H1 (cell line): ENCODE results near the gene SAXO1. TPM values are rescaled to one million over a fixed set of nuclear protein-coding genes. Genes with fewer than 3 reads are reported as not detected.

Experiments
- CTCF ChIA-PET: fragments of 300-600 bp; sonication (Branson Sonifier 250); formaldehyde crosslinking; loops from one replicate; lab custom pipeline; 2021; ENCODE audit not compliant: partially characterized antibody; lab: Charles Lee
- POLR2A ChIA-PET: fragments of 300-600 bp; sonication (Branson Sonifier 250); formaldehyde crosslinking; loops from one replicate; lab custom pipeline; 2021; ENCODE audit warnings: inconsistent platforms; ENCODE audit not compliant: partially characterized antibody; lab: Charles Lee
- DNase-seq, 2 experiments: peaks; one replicate each; pipeline versions ENCODE4 v3.0.0 to v3.0.0-alpha.2; 2010 to 2022; ENCODE audit warnings: low spot score in 2 of 2, low read depth in 1 of 2, mixed read lengths in 1 of 2
- FAIRE-seq: peaks from 2 replicates; lab custom pipeline; 2011; peaks lifted over from hg19 to GRCh38; lab: Jason Lieb, UNC
- H2AFZ ChIP-seq: 2 replicates; pipeline ENCODE4 v1.8.1; 2012; ENCODE audit warnings: low read length, inconsistent platforms
- H2AK5ac ChIP-seq: 2 replicates; pipeline ENCODE4 v1.6.1; 2013; ENCODE audit warnings: low read depth, low read length
- H2BK120ac ChIP-seq: replicated peaks from 2 replicates; pipeline ENCODE3; 2013; ENCODE audit warnings: low read depth, low read length, inconsistent platforms
- H2BK12ac ChIP-seq: 2 replicates; pipeline ENCODE4 v1.6.1; 2013; ENCODE audit warnings: low read depth, low read length
- H2BK15ac ChIP-seq: 2 replicates; pipeline ENCODE4 v1.6.1; 2013; ENCODE audit warnings: low read length
- H2BK20ac ChIP-seq: 2 replicates; pipeline ENCODE4 v1.6.1; 2013; ENCODE audit warnings: low read length
- H2BK5ac ChIP-seq: 2 replicates; pipeline ENCODE4 v1.6.1; 2013; ENCODE audit warnings: low read depth, low read length
- H3K14ac ChIP-seq: 2 replicates; pipeline ENCODE4 v1.6.1; 2013; ENCODE audit warnings: inconsistent platforms; ENCODE audit not compliant: insufficient read length
- H3K18ac ChIP-seq: 2 replicates; pipeline ENCODE4 v1.6.1; 2013; ENCODE audit warnings: low read length; ENCODE audit errors: extremely low read depth
- H3K23ac ChIP-seq: 2 replicates; pipeline ENCODE4 v1.6.1; 2013; ENCODE audit warnings: inconsistent platforms; ENCODE audit not compliant: insufficient read length
- H3K23me2 ChIP-seq: 2 replicates; pipeline ENCODE4 v1.6.1; 2013; ENCODE audit warnings: low read depth, low read length
- H3K27ac ChIP-seq: 2 replicates; pipeline ENCODE4 v1.6.1; 2011; ENCODE audit warnings: low read depth, low read length, inconsistent platforms
- H3K27me3 ChIP-seq, 4 experiments: replicated peaks in 1 of 4; 1 replicate in 1 of 4; 2 replicates in 3 of 4; pipeline versions ENCODE4 v1.6.1 to v1.8.1; 2011 to 2013; ENCODE audit warnings: low read length in 3 of 4, mild to moderate bottlenecking in 3 of 4, inconsistent platforms in 2 of 4, mixed read lengths in 2 of 4, moderate library complexity in 1 of 4; ENCODE audit not compliant: control insufficient read depth in 3 of 4, insufficient read depth in 3 of 4; ENCODE audit errors: extremely low read depth in 1 of 4
- H3K36me3 ChIP-seq, 4 experiments: 2 replicates each; pipeline versions ENCODE4 v1.6.1 to v1.8.1; 2011 to 2013; ENCODE audit warnings: mild to moderate bottlenecking in 4 of 4, low read length in 3 of 4, moderate library complexity in 2 of 4, control low read depth in 1 of 4, inconsistent platforms in 1 of 4; ENCODE audit not compliant: insufficient read depth in 4 of 4, control insufficient read depth in 2 of 4
- H3K4ac ChIP-seq: replicated peaks from 2 replicates; pipeline ENCODE3; 2013; ENCODE audit warnings: low read length, low read depth, mixed read lengths, inconsistent platforms; ENCODE audit not compliant: insufficient read length
- H3K4me1 ChIP-seq, 4 experiments: replicated peaks in 1 of 4; 1 replicate in 1 of 4; 2 replicates in 3 of 4; pipeline versions ENCODE4 v1.6.1 to v1.8.1; 2011 to 2013; ENCODE audit warnings: low read length in 3 of 4, inconsistent platforms in 2 of 4, mixed read lengths in 1 of 4; ENCODE audit not compliant: insufficient read depth in 4 of 4, control insufficient read depth in 3 of 4
- H3K4me2 ChIP-seq, 2 experiments: 2 replicates each; pipeline versions ENCODE4 v1.6.1 to v1.8.1; 2011 to 2013; ENCODE audit warnings: low read depth in 2 of 2, low read length in 2 of 2, control low read depth in 1 of 2, inconsistent platforms in 1 of 2, mild to moderate bottlenecking in 1 of 2; ENCODE audit not compliant: insufficient read depth in 1 of 2
- H3K4me3 ChIP-seq, 4 experiments: fragments of 200-600, 300-600 bp in 1 of 4; sonication (generic), shearing (Covaris generic), sonication (Bioruptor Twin) in 1 of 4; 2 replicates each; pipeline versions ENCODE4 v1.5.1 to v1.8.1; 2011 to 2016; ENCODE audit warnings: low read length in 4 of 4, low read depth in 3 of 4, control low read depth in 2 of 4, inconsistent platforms in 2 of 4, mild to moderate bottlenecking in 2 of 4, mixed read lengths in 1 of 4, moderate library complexity in 1 of 4; ENCODE audit not compliant: insufficient read depth in 2 of 4; ENCODE audit errors: extremely low read depth in 1 of 4
- H3K56ac ChIP-seq: replicated peaks from 2 replicates; pipeline ENCODE3; 2013; ENCODE audit warnings: low read depth, mild to moderate bottlenecking, mixed read lengths, low read length, inconsistent platforms; ENCODE audit not compliant: insufficient read length
- H3K79me1 ChIP-seq: 2 replicates; pipeline ENCODE4 v1.6.1; 2013; ENCODE audit warnings: low read depth, low read length, control low read depth
- H3K79me2 ChIP-seq, 2 experiments: 2 replicates each; pipeline versions ENCODE4 v1.6.1 to v1.8.1; 2012 to 2013; ENCODE audit warnings: low read length in 2 of 2, mild to moderate bottlenecking in 2 of 2, inconsistent platforms in 1 of 2; ENCODE audit not compliant: insufficient read depth in 2 of 2, control insufficient read depth in 1 of 2
- H3K9ac ChIP-seq, 4 experiments: replicated peaks in 1 of 4; 1 replicate in 1 of 4; 2 replicates in 3 of 4; pipeline versions ENCODE4 v1.6.1 to v1.8.1; 2011 to 2013; ENCODE audit warnings: low read depth in 3 of 4, low read length in 3 of 4, control low read depth in 2 of 4, mild to moderate bottlenecking in 2 of 4, moderate library complexity in 2 of 4, inconsistent platforms in 1 of 4; ENCODE audit errors: extremely low read depth in 1 of 4
- H3K9me3 ChIP-seq, 2 experiments: 2 replicates each; pipeline versions ENCODE4 v1.6.1 to v1.8.1; 2012 to 2013; ENCODE audit warnings: mild to moderate bottlenecking in 2 of 2, moderate library complexity in 2 of 2, control low read depth in 1 of 2, inconsistent platforms in 1 of 2, low read depth in 1 of 2, low read length in 1 of 2, mixed read lengths in 1 of 2; ENCODE audit not compliant: insufficient read depth in 2 of 2
- H4K20me1 ChIP-seq, 2 experiments: replicated peaks in 1 of 2; 2 replicates each; pipeline versions ENCODE3 to v1.8.1; 2011 to 2013; ENCODE audit warnings: inconsistent platforms in 2 of 2, low read length in 2 of 2, mild to moderate bottlenecking in 1 of 2; ENCODE audit not compliant: insufficient read depth in 2 of 2, control insufficient read depth in 1 of 2
- H4K5ac ChIP-seq: 2 replicates; pipeline ENCODE4 v1.6.1; 2013; ENCODE audit warnings: low read length, low read depth, mixed read lengths, inconsistent platforms; ENCODE audit not compliant: insufficient read length
- H4K8ac ChIP-seq: 2 replicates; pipeline ENCODE4 v1.8.0; 2013; ENCODE audit warnings: mild to moderate bottlenecking, moderate library complexity, low read length, inconsistent platforms; ENCODE audit not compliant: insufficient read depth; ENCODE audit errors: extremely low read depth
- H4K91ac ChIP-seq: replicated peaks from 2 replicates; pipeline ENCODE3; 2013; ENCODE audit warnings: low read length, mixed read lengths, inconsistent platforms; ENCODE audit not compliant: insufficient read length
- ASH2L ChIP-seq: fragments of 200-600, 300-600 bp; sonication (generic); IDR thresholded peaks from one replicate; pipeline ENCODE4 v1.7.1; 2017; ENCODE audit warnings: low read length
- BCL11A ChIP-seq, 2 experiments: IDR thresholded peaks; one replicate each; pipeline ENCODE4 v1.6.1; 2011; ENCODE audit warnings: low read depth in 2 of 2, low read length in 2 of 2, mild to moderate bottlenecking in 2 of 2
- BRCA1 ChIP-seq: IDR thresholded peaks from 2 replicates; pipeline ENCODE4 v1.6.1; 2012; ENCODE audit warnings: low read depth, low read length, improper control_type of control experiment
- CHD2 ChIP-seq: IDR thresholded peaks from 2 replicates; pipeline ENCODE4 v1.6.1; 2012; ENCODE audit warnings: low read length, improper control_type of control experiment
- EP300 ChIP-seq, 2 experiments: IDR thresholded peaks; 1 replicate in 1 of 2; 2 replicates in 1 of 2; pipeline ENCODE4 v1.6.1; 2011 to 2012; ENCODE audit warnings: low read depth in 2 of 2, low read length in 2 of 2, mild to moderate bottlenecking in 2 of 2, borderline replicate concordance in 1 of 2, inconsistent platforms in 1 of 2, moderate library complexity in 1 of 2
- HDAC2 ChIP-seq, 2 experiments: fragments of 300-600 bp in 1 of 2; sonication (generic) in 1 of 2; IDR thresholded peaks; 2 replicates each; pipeline ENCODE4 v1.6.1; 2011 to 2012; ENCODE audit warnings: low read depth in 2 of 2, low read length in 2 of 2, mild to moderate bottlenecking in 2 of 2, moderate library complexity in 2 of 2, borderline replicate concordance in 1 of 2, inconsistent platforms in 1 of 2
- NANOG ChIP-seq: IDR thresholded peaks from 2 replicates; pipeline ENCODE4 v1.6.1; 2011; ENCODE audit warnings: low read length, low read depth, mild to moderate bottlenecking, inconsistent platforms; ENCODE audit not compliant: insufficient read depth, poor library complexity, severe bottlenecking
- SAP30 ChIP-seq: fragments of 300-600 bp; sonication (generic); IDR thresholded peaks from 2 replicates; pipeline ENCODE4 v1.7.1; 2012; ENCODE audit warnings: low read length, moderate library complexity, mild to moderate bottlenecking, inconsistent platforms; ENCODE audit not compliant: insufficient read depth, insufficient replicate concordance
- SIN3A ChIP-seq, 2 experiments: IDR thresholded peaks in 1 of 2; conservative IDR thresholded peaks in 1 of 2; 2 replicates each; pipeline ENCODE4 v1.6.1; 2011 to 2012; ENCODE audit warnings: low read length in 2 of 2, improper control_type of control experiment in 1 of 2, low read depth in 1 of 2, mild to moderate bottlenecking in 1 of 2
- SIRT6 ChIP-seq: IDR thresholded peaks from one replicate; pipeline ENCODE4 v1.7.1; 2012; ENCODE audit warnings: low read length, inconsistent platforms
- SP2 ChIP-seq: IDR thresholded peaks from 2 replicates; pipeline ENCODE4 v1.6.1; 2012; ENCODE audit warnings: mild to moderate bottlenecking, low read length, inconsistent platforms
- TAF1 ChIP-seq: IDR thresholded peaks from 2 replicates; pipeline ENCODE4 v1.6.1; 2011; ENCODE audit warnings: mild to moderate bottlenecking, low read depth, low read length
- TAF7 ChIP-seq: optimal IDR thresholded peaks from 2 replicates; pipeline ENCODE3; 2011; ENCODE audit warnings: low read depth, mild to moderate bottlenecking, inconsistent platforms, low read length, moderate library complexity, borderline replicate concordance
- TCF12 ChIP-seq: IDR thresholded peaks from 2 replicates; pipeline ENCODE4 v1.6.1; 2011; ENCODE audit warnings: low read depth, mild to moderate bottlenecking, low read length
- TEAD4 ChIP-seq: IDR thresholded peaks from 2 replicates; pipeline ENCODE4 v1.6.1; 2012; ENCODE audit warnings: low read depth, low read length, inconsistent platforms, mixed read lengths
- WGBS, 2 experiments: shearing (Covaris generic) in 1 of 2; methylation state at CpG; one replicate each; pipeline versions ENCODE4 v1.1.6 to v1.1.7; 2013 to 2015; ENCODE audit warnings: low lambda C conversion rate in 2 of 2, mixed read lengths in 2 of 2, inconsistent platforms in 1 of 2, low coverage in 1 of 2, missing lambda C conversion rate in 1 of 2; ENCODE audit not compliant: insufficient replicate concordance in 2 of 2, insufficient coverage in 1 of 2, insufficient read length in 1 of 2; ENCODE audit errors: extremely low coverage in 1 of 2, missing lambda C conversion rate in 1 of 2; 5-methylcytosine and 5-hydroxymethylcytosine counted together
- polyA plus RNA-seq, 7 experiments: library from polyadenylated mRNA; depleted of rRNA in 3 of 7; stranded (reverse) in 5 of 7; unstranded in 2 of 7; fragments of >200 nt in 5 of 7; fragments of 200-250 nt in 2 of 7; gene quantifications; 1 replicate in 5 of 7; 2 replicates in 1 of 7; 4 replicates in 1 of 7; pipeline versions ENCODE4 v1.2.1 to v1.2.3, GENCODE V29; 2011 to 2013; ENCODE audit warnings: missing spikeins in 2 of 7, mixed read lengths in 2 of 7
- total RNA-seq: library from RNA; stranded (reverse); fragmentation: NEBNext Ultra II Directional; extraction: Animal tissue kit (Norgen Biotek cat#: 25700); gene quantifications from 2 replicates; pipeline ENCODE4 v1.2.1, GENCODE V29; 2021

The SAXO1 gene
- total and polyA plus RNA-seq, 2 of the 8 experiments (the other 6 are each of a cell fraction or from before 2014, with no cell fraction given): 0.11 to 0.20 TPM

- Histone ChIP-seq H2BK20ac (no peak overlapping the region), H2AFZ (no peak overlapping the region), H3K56ac (no peak overlapping the region), H2BK15ac (no peak overlapping the region), H3K79me1 (no peaks in the 10 kb centered on the region), H4K5ac (no peak overlapping the region), H3K4me3 (no peak overlapping the region), H3K79me2 (no peaks in the 10 kb centered on the region), H4K8ac (no peak overlapping the region), H2BK5ac (no peak overlapping the region), H2BK12ac (no peak overlapping the region), H4K20me1 (no peaks in the 10 kb centered on the region), H3K36me3 (no peaks in the 10 kb centered on the region; a peak in 1 of 8 replicates), H3K27me3 (no peaks in the 10 kb centered on the region), H3K4me1 (no peaks in the 10 kb centered on the region), H3K14ac (no peak overlapping the region), H3K18ac (no peak overlapping the region), H3K23ac (no peak overlapping the region), H3K9ac (no peak overlapping the region), H3K4ac (no peak overlapping the region), H2BK120ac (no peak overlapping the region), H3K9me3 (peaks cover 0 to 15% of the 10 kb centered on the region in 2 experiments; a peak in 3 of 4 replicates), H3K27ac (no peak overlapping the region), H3K4me2 (no peak overlapping the region), H4K91ac (no peak overlapping the region), H3K23me2 (no peaks in the 10 kb centered on the region), H2AK5ac (no peak overlapping the region)
- CTCF ChIA-PET: no interaction called here
- no peak for DNase-seq
- TF ChIP-seq TCF12 (no peak), TEAD4 (no peak), CHD2 (no peak), ASH2L (no peak), SP2 (no peak), EP300 (IDR thresholded peaks at IDR 0.05; ENCODE audit: borderline replicate concordance in 1 of 2, low read depth in 2 of 2, low read length in 2 of 2) (no peak), BCL11A (IDR thresholded peaks at IDR 0.05; ENCODE audit: low read depth in 2 of 2, low read length in 2 of 2) (no peak), BRCA1 (no peak), NANOG (no peak), SIRT6 (no peak), TAF7 (no peak), TAF1 (no peak), HDAC2 (IDR thresholded peaks at IDR 0.05; ENCODE audit: borderline replicate concordance in 1 of 2, low read depth in 2 of 2, low read length in 2 of 2) (no peak), SIN3A (conservative IDR thresholded peaks at IDR 0.05 in 1 of 2, IDR thresholded peaks at IDR 0.05 in 1 of 2; ENCODE audit: low read depth in 1 of 2, low read length in 2 of 2) (no peak), SAP30 (no peak)
- POLR2A ChIA-PET: no interaction called here
- 59% methylated on average over 3 of the region's 3 CpGs; no CpG with 5 or more reads in 1 of the 2 experiments for WGBS, 2 experiments
- no peak for FAIRE-seq
These were observed 36.8 kb downstream of the SAXO1 start for GRCh38 chr9:18996211-18996610.
